ENCODE measurements around the gene RFX3. TPM values are rescaled to one million over a fixed set of nuclear protein-coding genes. Genes with fewer than 3 reads are reported as not detected.

RFX3 gene
- total RNA-seq, 1 donor from 2014 or later, result 39.1 TPM

DNA sequence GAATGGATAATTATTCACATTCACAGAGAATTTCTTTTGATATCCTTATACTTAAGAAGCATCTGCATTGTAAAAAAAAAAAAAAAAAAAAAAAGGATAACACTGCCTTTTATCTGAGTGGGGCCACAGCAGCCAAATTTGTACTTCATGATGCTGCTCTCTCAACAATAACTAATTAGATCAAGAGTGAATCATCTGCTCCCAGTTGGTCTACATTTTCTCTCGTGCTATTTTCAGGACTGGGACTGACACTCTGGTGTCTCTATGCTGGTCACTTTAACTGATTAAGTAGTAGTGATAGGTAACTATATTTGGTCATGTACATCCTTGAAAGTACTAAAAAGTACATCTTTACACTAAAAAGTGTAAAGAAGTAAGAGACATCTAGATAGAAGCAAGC lies 90.1 kb downstream of the RFX3 start:
- intact Hi-C loops (cut with micrococcal nuclease), result no loop called here

DNA sequence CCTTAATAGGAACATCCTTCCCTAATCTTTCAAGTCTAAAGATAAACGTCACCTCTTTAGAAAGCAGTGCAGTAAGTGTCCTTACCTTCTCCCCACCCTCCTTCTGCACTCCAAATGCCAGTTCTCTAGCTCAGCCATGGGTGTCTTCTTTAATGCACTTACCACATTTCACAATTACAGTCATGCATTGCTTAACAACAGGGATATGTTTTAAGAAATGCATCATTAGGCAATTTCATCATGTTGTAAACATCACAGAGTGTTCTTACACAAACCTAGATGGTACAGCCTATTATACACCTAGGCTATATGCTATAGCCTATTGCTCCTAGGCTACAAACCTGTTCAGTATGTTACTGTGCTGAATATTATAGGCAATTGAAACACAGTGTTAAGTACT lies 91.2 kb downstream of the RFX3 start:
- TF ChIP-seq, protein P1, sequence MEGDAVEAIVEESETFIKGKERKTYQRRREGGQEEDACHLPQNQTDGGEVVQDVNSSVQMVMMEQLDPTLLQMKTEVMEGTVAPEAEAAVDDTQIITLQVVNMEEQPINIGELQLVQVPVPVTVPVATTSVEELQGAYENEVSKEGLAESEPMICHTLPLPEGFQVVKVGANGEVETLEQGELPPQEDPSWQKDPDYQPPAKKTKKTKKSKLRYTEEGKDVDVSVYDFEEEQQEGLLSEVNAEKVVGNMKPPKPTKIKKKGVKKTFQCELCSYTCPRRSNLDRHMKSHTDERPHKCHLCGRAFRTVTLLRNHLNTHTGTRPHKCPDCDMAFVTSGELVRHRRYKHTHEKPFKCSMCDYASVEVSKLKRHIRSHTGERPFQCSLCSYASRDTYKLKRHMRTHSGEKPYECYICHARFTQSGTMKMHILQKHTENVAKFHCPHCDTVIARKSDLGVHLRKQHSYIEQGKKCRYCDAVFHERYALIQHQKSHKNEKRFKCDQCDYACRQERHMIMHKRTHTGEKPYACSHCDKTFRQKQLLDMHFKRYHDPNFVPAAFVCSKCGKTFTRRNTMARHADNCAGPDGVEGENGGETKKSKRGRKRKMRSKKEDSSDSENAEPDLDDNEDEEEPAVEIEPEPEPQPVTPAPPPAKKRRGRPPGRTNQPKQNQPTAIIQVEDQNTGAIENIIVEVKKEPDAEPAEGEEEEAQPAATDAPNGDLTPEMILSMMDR (IDR thresholded peaks at IDR 0.05), result no peak
- ATAC-seq (ENCODE audit: low read depth) (no peak), DNase-seq (no peak)
- no peak overlapping the region for H3K4me3 Mint-ChIP-seq
- no peaks in the 10 kb centered on the region for H3K27me3 Mint-ChIP-seq
- H3K27ac Mint-ChIP-seq, result no peak overlapping the region
- peaks cover 11% of the 10 kb centered on the region for H3K36me3 Mint-ChIP-seq (ENCODE audit: low read depth)
- CTCF ChIA-PET, result interaction anchor here (0.6 kb wide), 1 partner anchor 194 kb away, joined by 3 read pairs; no protein-coding TSS in a partner anchor
- intact Hi-C loops (cut with micrococcal nuclease), result no loop called here
- POLR2A ChIA-PET, result no interaction called here
- H3K4me1 Mint-ChIP-seq, result no peaks in the 10 kb centered on the region
- H3K9me3 Mint-ChIP-seq, result no peaks in the 10 kb centered on the region

More for the DNA sequence above, 90.1 kb downstream of the RFX3 start:
- Mint-ChIP-seq H3K27me3 (no peaks in the 10 kb centered on the region), H3K4me1 (peaks cover 3% of the 10 kb centered on the region), H3K36me3 (ENCODE audit: low read depth) (peaks cover 11% of the 10 kb centered on the region), H3K4me3 (no peak overlapping the region), H3K27ac (no peak overlapping the region), H3K9me3 (no peaks in the 10 kb centered on the region)
- ChIA-PET CTCF (no interaction called here), POLR2A (no interaction called here)
- TF ChIP-seq, protein P1 (IDR thresholded peaks at IDR 0.05), result no peak
- no peak for DNase-seq
- ATAC-seq (ENCODE audit: low read depth), result no peak

DNA sequence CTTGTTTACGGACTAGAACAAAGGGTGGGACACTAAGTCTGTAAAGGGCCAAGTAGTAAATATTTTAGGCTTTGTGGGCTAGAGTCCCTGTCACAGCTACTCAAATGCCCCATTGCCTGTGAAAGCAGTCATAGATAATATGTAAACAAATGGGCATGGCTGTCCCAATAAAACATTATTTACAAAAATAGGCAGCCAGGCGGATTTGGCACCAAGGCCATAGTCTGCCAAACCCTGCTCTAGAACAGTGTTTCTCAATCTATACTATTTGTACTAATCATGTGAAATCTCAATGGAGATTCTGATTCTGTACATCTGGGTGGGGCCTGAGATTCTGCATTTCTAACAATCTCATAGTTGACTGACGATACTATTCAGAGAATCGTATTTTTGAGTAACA lies 92.0 kb downstream of the RFX3 start:
- no peaks in the 10 kb centered on the region for H3K27me3 Mint-ChIP-seq
- DNase-seq (no peak), ATAC-seq (ENCODE audit: low read depth) (no peak)
- no peaks in the 10 kb centered on the region for H3K9me3 Mint-ChIP-seq
- H3K4me1 Mint-ChIP-seq, result no peaks in the 10 kb centered on the region
- peaks cover 11% of the 10 kb centered on the region for H3K36me3 Mint-ChIP-seq (ENCODE audit: low read depth)
- ChIA-PET CTCF (no interaction called here), POLR2A (no interaction called here)
- intact Hi-C loops (cut with micrococcal nuclease), result no loop called here
- H3K27ac Mint-ChIP-seq, result no peak overlapping the region
- H3K4me3 Mint-ChIP-seq, result no peak overlapping the region
- TF ChIP-seq, protein P1 (IDR thresholded peaks at IDR 0.05), result no peak

GRCh38 chr9:3433066-3433465 lies 92.7 kb downstream of the RFX3 start:
- H3K9me3 Mint-ChIP-seq, result no peaks in the 10 kb centered on the region
- ATAC-seq (ENCODE audit: low read depth) (no peak), DNase-seq (no peak)
- H3K27ac Mint-ChIP-seq, result no peak overlapping the region
- ChIA-PET POLR2A (no interaction called here), CTCF (no interaction called here)
- TF ChIP-seq, protein P1 (IDR thresholded peaks at IDR 0.05), result no peak
- peaks cover 11% of the 10 kb centered on the region for H3K36me3 Mint-ChIP-seq (ENCODE audit: low read depth)
- no peak overlapping the region for H3K4me3 Mint-ChIP-seq
- no peaks in the 10 kb centered on the region for H3K27me3 Mint-ChIP-seq
- H3K4me1 Mint-ChIP-seq, result no peaks in the 10 kb centered on the region
- intact Hi-C loops (cut with micrococcal nuclease), result no loop called here

- ATAC-seq (ENCODE audit: low read depth) (no peak), DNase-seq (no peak)
- POLR2A ChIA-PET, result no interaction called here
- intact Hi-C loops (cut with micrococcal nuclease), result no loop called here
- Mint-ChIP-seq H3K9me3 (peaks cover under 1% of the 10 kb centered on the region), H3K36me3 (ENCODE audit: low read depth) (peaks cover 11% of the 10 kb centered on the region), H3K27ac (no peak overlapping the region), H3K27me3 (no peaks in the 10 kb centered on the region), H3K4me1 (no peaks in the 10 kb centered on the region), H3K4me3 (no peak overlapping the region)
- TF ChIP-seq, protein P1 (IDR thresholded peaks at IDR 0.05), result no peak
- CTCF ChIA-PET, result no interaction called here
These were observed 93.9 kb downstream of the RFX3 start for GRCh38 chr9:3431890-3432289.

Data from activated B cell treated with CpG ODN at 0.5 μM for 24 hours (primary cell).